H1 (cell line): ENCODE results near the gene NME4. TPM values are rescaled to one million over a fixed set of nuclear protein-coding genes. Genes with fewer than 3 reads are reported as not detected.

Experiments used
- CTCF ChIA-PET: fragments of 300-600 bp; sonication (Branson Sonifier 250); formaldehyde crosslinking; loops from one replicate; lab custom pipeline; 2021; ENCODE audit not compliant: partially characterized antibody; lab: Charles Lee
- POLR2A ChIA-PET: fragments of 300-600 bp; sonication (Branson Sonifier 250); formaldehyde crosslinking; loops from one replicate; lab custom pipeline; 2021; ENCODE audit warnings: inconsistent platforms; ENCODE audit not compliant: partially characterized antibody; lab: Charles Lee
- DNase-seq, 2 experiments: peaks; one replicate each; pipeline versions ENCODE4 v3.0.0 to v3.0.0-alpha.2; 2010 to 2022; ENCODE audit warnings: low spot score in 2 of 2, low read depth in 1 of 2, mixed read lengths in 1 of 2
- FAIRE-seq: peaks from 2 replicates; lab custom pipeline; 2011; peaks lifted over from hg19 to GRCh38; lab: Jason Lieb, UNC
- H2AFZ ChIP-seq: 2 replicates; pipeline ENCODE4 v1.8.1; 2012; ENCODE audit warnings: low read length, inconsistent platforms
- H2AK5ac ChIP-seq: 2 replicates; pipeline ENCODE4 v1.6.1; 2013; ENCODE audit warnings: low read depth, low read length
- H2BK120ac ChIP-seq: replicated peaks from 2 replicates; pipeline ENCODE3; 2013; ENCODE audit warnings: low read depth, low read length, inconsistent platforms
- H2BK12ac ChIP-seq: 2 replicates; pipeline ENCODE4 v1.6.1; 2013; ENCODE audit warnings: low read depth, low read length
- H2BK15ac ChIP-seq: 2 replicates; pipeline ENCODE4 v1.6.1; 2013; ENCODE audit warnings: low read length
- H2BK20ac ChIP-seq: 2 replicates; pipeline ENCODE4 v1.6.1; 2013; ENCODE audit warnings: low read length
- H2BK5ac ChIP-seq: 2 replicates; pipeline ENCODE4 v1.6.1; 2013; ENCODE audit warnings: low read depth, low read length
- H3K14ac ChIP-seq: 2 replicates; pipeline ENCODE4 v1.6.1; 2013; ENCODE audit warnings: inconsistent platforms; ENCODE audit not compliant: insufficient read length
- H3K18ac ChIP-seq: 2 replicates; pipeline ENCODE4 v1.6.1; 2013; ENCODE audit warnings: low read length; ENCODE audit errors: extremely low read depth
- H3K23ac ChIP-seq: 2 replicates; pipeline ENCODE4 v1.6.1; 2013; ENCODE audit warnings: inconsistent platforms; ENCODE audit not compliant: insufficient read length
- H3K23me2 ChIP-seq: 2 replicates; pipeline ENCODE4 v1.6.1; 2013; ENCODE audit warnings: low read depth, low read length
- H3K27ac ChIP-seq: 2 replicates; pipeline ENCODE4 v1.6.1; 2011; ENCODE audit warnings: low read depth, low read length, inconsistent platforms
- H3K27me3 ChIP-seq, 4 experiments: replicated peaks in 1 of 4; 1 replicate in 1 of 4; 2 replicates in 3 of 4; pipeline versions ENCODE4 v1.6.1 to v1.8.1; 2011 to 2013; ENCODE audit warnings: low read length in 3 of 4, mild to moderate bottlenecking in 3 of 4, inconsistent platforms in 2 of 4, mixed read lengths in 2 of 4, moderate library complexity in 1 of 4; ENCODE audit not compliant: control insufficient read depth in 3 of 4, insufficient read depth in 3 of 4; ENCODE audit errors: extremely low read depth in 1 of 4
- H3K36me3 ChIP-seq, 4 experiments: 2 replicates each; pipeline versions ENCODE4 v1.6.1 to v1.8.1; 2011 to 2013; ENCODE audit warnings: mild to moderate bottlenecking in 4 of 4, low read length in 3 of 4, moderate library complexity in 2 of 4, control low read depth in 1 of 4, inconsistent platforms in 1 of 4; ENCODE audit not compliant: insufficient read depth in 4 of 4, control insufficient read depth in 2 of 4
- H3K4ac ChIP-seq: replicated peaks from 2 replicates; pipeline ENCODE3; 2013; ENCODE audit warnings: low read length, low read depth, mixed read lengths, inconsistent platforms; ENCODE audit not compliant: insufficient read length
- H3K4me1 ChIP-seq, 4 experiments: replicated peaks in 1 of 4; 1 replicate in 1 of 4; 2 replicates in 3 of 4; pipeline versions ENCODE4 v1.6.1 to v1.8.1; 2011 to 2013; ENCODE audit warnings: low read length in 3 of 4, inconsistent platforms in 2 of 4, mixed read lengths in 1 of 4; ENCODE audit not compliant: insufficient read depth in 4 of 4, control insufficient read depth in 3 of 4
- H3K4me2 ChIP-seq, 2 experiments: 2 replicates each; pipeline versions ENCODE4 v1.6.1 to v1.8.1; 2011 to 2013; ENCODE audit warnings: low read depth in 2 of 2, low read length in 2 of 2, control low read depth in 1 of 2, inconsistent platforms in 1 of 2, mild to moderate bottlenecking in 1 of 2; ENCODE audit not compliant: insufficient read depth in 1 of 2
- H3K4me3 ChIP-seq, 4 experiments: fragments of 200-600, 300-600 bp in 1 of 4; sonication (generic), shearing (Covaris generic), sonication (Bioruptor Twin) in 1 of 4; 2 replicates each; pipeline versions ENCODE4 v1.5.1 to v1.8.1; 2011 to 2016; ENCODE audit warnings: low read length in 4 of 4, low read depth in 3 of 4, control low read depth in 2 of 4, inconsistent platforms in 2 of 4, mild to moderate bottlenecking in 2 of 4, mixed read lengths in 1 of 4, moderate library complexity in 1 of 4; ENCODE audit not compliant: insufficient read depth in 2 of 4; ENCODE audit errors: extremely low read depth in 1 of 4
- H3K56ac ChIP-seq: replicated peaks from 2 replicates; pipeline ENCODE3; 2013; ENCODE audit warnings: low read depth, mild to moderate bottlenecking, mixed read lengths, low read length, inconsistent platforms; ENCODE audit not compliant: insufficient read length
- H3K79me1 ChIP-seq: 2 replicates; pipeline ENCODE4 v1.6.1; 2013; ENCODE audit warnings: low read depth, low read length, control low read depth
- H3K79me2 ChIP-seq, 2 experiments: 2 replicates each; pipeline versions ENCODE4 v1.6.1 to v1.8.1; 2012 to 2013; ENCODE audit warnings: low read length in 2 of 2, mild to moderate bottlenecking in 2 of 2, inconsistent platforms in 1 of 2; ENCODE audit not compliant: insufficient read depth in 2 of 2, control insufficient read depth in 1 of 2
- H3K9ac ChIP-seq, 4 experiments: replicated peaks in 1 of 4; 1 replicate in 1 of 4; 2 replicates in 3 of 4; pipeline versions ENCODE4 v1.6.1 to v1.8.1; 2011 to 2013; ENCODE audit warnings: low read depth in 3 of 4, low read length in 3 of 4, control low read depth in 2 of 4, mild to moderate bottlenecking in 2 of 4, moderate library complexity in 2 of 4, inconsistent platforms in 1 of 4; ENCODE audit errors: extremely low read depth in 1 of 4
- H3K9me3 ChIP-seq, 2 experiments: 2 replicates each; pipeline versions ENCODE4 v1.6.1 to v1.8.1; 2012 to 2013; ENCODE audit warnings: mild to moderate bottlenecking in 2 of 2, moderate library complexity in 2 of 2, control low read depth in 1 of 2, inconsistent platforms in 1 of 2, low read depth in 1 of 2, low read length in 1 of 2, mixed read lengths in 1 of 2; ENCODE audit not compliant: insufficient read depth in 2 of 2
- H4K20me1 ChIP-seq, 2 experiments: replicated peaks in 1 of 2; 2 replicates each; pipeline versions ENCODE3 to v1.8.1; 2011 to 2013; ENCODE audit warnings: inconsistent platforms in 2 of 2, low read length in 2 of 2, mild to moderate bottlenecking in 1 of 2; ENCODE audit not compliant: insufficient read depth in 2 of 2, control insufficient read depth in 1 of 2
- H4K5ac ChIP-seq: 2 replicates; pipeline ENCODE4 v1.6.1; 2013; ENCODE audit warnings: low read length, low read depth, mixed read lengths, inconsistent platforms; ENCODE audit not compliant: insufficient read length
- H4K8ac ChIP-seq: 2 replicates; pipeline ENCODE4 v1.8.0; 2013; ENCODE audit warnings: mild to moderate bottlenecking, moderate library complexity, low read length, inconsistent platforms; ENCODE audit not compliant: insufficient read depth; ENCODE audit errors: extremely low read depth
- H4K91ac ChIP-seq: replicated peaks from 2 replicates; pipeline ENCODE3; 2013; ENCODE audit warnings: low read length, mixed read lengths, inconsistent platforms; ENCODE audit not compliant: insufficient read length
- CHD1 ChIP-seq: IDR thresholded peaks from 2 replicates; pipeline ENCODE4 v1.6.1; 2012; ENCODE audit warnings: low read depth, low read length, improper control_type of control experiment
- E2F6 ChIP-seq: IDR thresholded peaks from 2 replicates; pipeline ENCODE4 v1.6.1; 2012; ENCODE audit warnings: inconsistent platforms
- GTF2F1 ChIP-seq: IDR thresholded peaks from 2 replicates; pipeline ENCODE4 v1.6.1; 2012; ENCODE audit warnings: low read depth, low read length, improper control_type of control experiment, borderline replicate concordance
- MAX ChIP-seq: IDR thresholded peaks from 2 replicates; pipeline ENCODE4 v1.6.1; 2012; ENCODE audit warnings: inconsistent platforms
- SAP30 ChIP-seq: fragments of 300-600 bp; sonication (generic); IDR thresholded peaks from 2 replicates; pipeline ENCODE4 v1.7.1; 2012; ENCODE audit warnings: low read length, moderate library complexity, mild to moderate bottlenecking, inconsistent platforms; ENCODE audit not compliant: insufficient read depth, insufficient replicate concordance
- SRF ChIP-seq: IDR thresholded peaks from 2 replicates; pipeline ENCODE4 v1.6.1; 2011; ENCODE audit warnings: mild to moderate bottlenecking, low read depth, low read length, moderate library complexity
- WGBS, 2 experiments: shearing (Covaris generic) in 1 of 2; methylation state at CpG; one replicate each; pipeline versions ENCODE4 v1.1.6 to v1.1.7; 2013 to 2015; ENCODE audit warnings: low lambda C conversion rate in 2 of 2, mixed read lengths in 2 of 2, inconsistent platforms in 1 of 2, low coverage in 1 of 2, missing lambda C conversion rate in 1 of 2; ENCODE audit not compliant: insufficient replicate concordance in 2 of 2, insufficient coverage in 1 of 2, insufficient read length in 1 of 2; ENCODE audit errors: extremely low coverage in 1 of 2, missing lambda C conversion rate in 1 of 2; 5-methylcytosine and 5-hydroxymethylcytosine counted together
- polyA plus RNA-seq, 7 experiments: library from polyadenylated mRNA; depleted of rRNA in 3 of 7; stranded (reverse) in 5 of 7; unstranded in 2 of 7; fragments of >200 nt in 5 of 7; fragments of 200-250 nt in 2 of 7; gene quantifications; 1 replicate in 5 of 7; 2 replicates in 1 of 7; 4 replicates in 1 of 7; pipeline versions ENCODE4 v1.2.1 to v1.2.3, GENCODE V29; 2011 to 2013; ENCODE audit warnings: missing spikeins in 2 of 7, mixed read lengths in 2 of 7
- total RNA-seq: library from RNA; stranded (reverse); fragmentation: NEBNext Ultra II Directional; extraction: Animal tissue kit (Norgen Biotek cat#: 25700); gene quantifications from 2 replicates; pipeline ENCODE4 v1.2.1, GENCODE V29; 2021

The NME4 gene
- total and polyA plus RNA-seq, 2 of the 8 experiments (the other 6 are each of a cell fraction or from before 2014, with no cell fraction given) = 408 to 863 TPM

GRCh38 chr16:369275-369865 lies 27.6 kb upstream of the NME4 start:
- POLR2A ChIA-PET = interaction anchor here (0.8 to 2.5 kb wide), 7 partner anchors 10 to 347 kb away, joined by 3 to 11 read pairs (median 5); partner anchors contain the start of gene DECR2
- no peak overlapping the region; the same call in 1 of the 2 replicates for H2BK15ac ChIP-seq
- H2AFZ ChIP-seq = no peak overlapping the region
- peak in 1 of 2 experiments; percentile 46 for DNase-seq
- FAIRE-seq = no peak
- H2BK12ac ChIP-seq = no peak overlapping the region
- CTCF ChIA-PET = interaction anchor here (1.1 to 1.4 kb wide), 3 partner anchors 21 to 88 kb away, joined by 3 read pairs; no protein-coding TSS in a partner anchor
- peaks cover 0 to 10% (median 8%) of the 10 kb centered on the region in 4 experiments; a peak in 5 of 7 replicates for H3K4me1 ChIP-seq
- H3K14ac ChIP-seq = no peak overlapping the region
- H2AK5ac ChIP-seq = no peak overlapping the region
- peaks cover 3 to 24% of the 10 kb centered on the region in 2 experiments for H4K20me1 ChIP-seq
- H3K36me3 ChIP-seq = peaks cover 17 to 43% (median 35%) of the 10 kb centered on the region in 4 experiments
- H3K4me2 ChIP-seq = peak overlapping the region; percentile 70 to 76
- H3K23ac ChIP-seq = no peak overlapping the region
- H2BK20ac ChIP-seq = no peak overlapping the region
- peak overlapping the region; percentile 19; the same call in 1 of the 2 replicates for H3K18ac ChIP-seq
- H3K23me2 ChIP-seq = no peaks in the 10 kb centered on the region; the same call in 1 of the 2 replicates
- H3K9ac ChIP-seq = peak overlapping the region in 1 of 4 experiments; percentile 13; a peak in 1 of 7 replicates
- H3K9me3 ChIP-seq = no peaks in the 10 kb centered on the region
- TF ChIP-seq SAP30 (no peak), CHD1 (no peak), GTF2F1 (no peak), E2F6 (0 out of 2 replicates have a peak, but pooled peaks have one; percentile 20), SRF (no peak), MAX (no peak)
- H2BK120ac ChIP-seq = no peak overlapping the region
- H3K56ac ChIP-seq = no peak overlapping the region
- H3K27ac ChIP-seq = no peak overlapping the region
- H3K79me2 ChIP-seq = no peaks in the 10 kb centered on the region; a peak in 1 of 4 replicates
- WGBS, 2 experiments = 86% methylated on average over 20 of the region's 20 CpGs; no CpG with 5 or more reads in 1 of the 2 experiments
- no peak overlapping the region for H4K5ac ChIP-seq
- peak overlapping the region; percentile 42 for H4K91ac ChIP-seq
- H4K8ac ChIP-seq = no peak overlapping the region; the same call in 1 of the 2 replicates
- H3K79me1 ChIP-seq = no peaks in the 10 kb centered on the region; the same call in 1 of the 2 replicates
- H3K4ac ChIP-seq = peak overlapping the region; percentile 32
- no peaks in the 10 kb centered on the region for H3K27me3 ChIP-seq
- H3K4me3 ChIP-seq = peak overlapping the region; percentile 23 to 60 (median 49); a peak in 6 of 8 replicates
- H2BK5ac ChIP-seq = 0 out of 2 replicates have a peak overlapping the region, but pooled peaks have one; percentile 63
